ENCODE data around the gene PHKG2. TPM values are rescaled to one million over a fixed set of nuclear protein-coding genes. Genes with fewer than 3 reads are reported as not detected.

PHKG2 gene
- total and polyA plus RNA-seq, 10 donors = 28.5 to 51.6 (median 34.5) TPM

- H3K27me3 ChIP-seq (replicated peaks in 1 of 7) = no peaks in the 10 kb centered on the region
- H3K4me3 ChIP-seq = no peak overlapping the region
- peak; percentile 5 for DNase-seq
- intact Hi-C loops (cut with DNase I; ENCODE audit: low total_unique reads) = no loop called here
- H3K27ac ChIP-seq = peak overlapping the region in 1 of 8 donors; percentile 71
- 96 to 100% (median 97%) methylated on average over 4 of the region's 4 CpGs for WGBS, 5 donors
- no peak for TF ChIP-seq POLR2AphosphoS5 (IDR thresholded peaks at IDR 0.05)
- TF ChIP-seq CTCF (IDR thresholded peaks at IDR 0.05 in 8 of 11, conservative IDR thresholded peaks at IDR 0.05 in 3 of 11) = no peak
- no peak for TF ChIP-seq POLR2A (IDR thresholded peaks at IDR 0.05)
- no peaks in the 10 kb centered on the region for H3K9me3 ChIP-seq
- H3K4me1 ChIP-seq = peaks cover 6 to 47% (median 15%) of the 10 kb centered on the region in 6 donors
- H3K36me3 ChIP-seq = peaks cover 17 to 100% (median 100%) of the 10 kb centered on the region in 6 donors
These were observed 37.3 kb upstream of the PHKG2 start for GRCh38 chr16:30710971-30711370.

GRCh38 chr16:30711712-30712111 is 36.5 kb upstream of the PHKG2 start:
- WGBS, 5 donors = 71 to 100% (median 89%) methylated on average over 1 of the region's 1 CpG

GRCh38 chr16:30715750-30716445 is 32.3 kb upstream of the PHKG2 start:
- intact Hi-C loops (cut with DNase I; ENCODE audit: low total_unique reads) = no loop called here
- DNase-seq = peak; percentile 51
- WGBS, 5 donors = 81 to 85% (median 84%) methylated on average over 17 of the region's 17 CpGs
- no peaks in the 10 kb centered on the region for H3K27me3 ChIP-seq (replicated peaks in 1 of 7)
- H3K36me3 ChIP-seq = peaks cover 14 to 100% (median 99%) of the 10 kb centered on the region in 6 donors
- H3K4me1 ChIP-seq = peaks cover 6 to 45% (median 17%) of the 10 kb centered on the region in 6 donors
- TF ChIP-seq POLR2AphosphoS5 (IDR thresholded peaks at IDR 0.05) = no peak
- TF ChIP-seq POLR2A (IDR thresholded peaks at IDR 0.05) = no peak
- TF ChIP-seq CTCF (IDR thresholded peaks at IDR 0.05 in 8 of 11, conservative IDR thresholded peaks at IDR 0.05 in 3 of 11) = no peak
- peak overlapping the region; percentile 27 to 85 (median 71) for H3K27ac ChIP-seq
- H3K9me3 ChIP-seq = no peaks in the 10 kb centered on the region
- H3K4me3 ChIP-seq = no peak overlapping the region

More at GRCh38 chr16:30711712-30712111, 36.5 kb upstream of the PHKG2 start:
- Histone ChIP-seq H3K27ac (peak overlapping the region in 1 of 8 donors; percentile 71), H3K4me3 (no peak overlapping the region), H3K36me3 (peaks cover 17 to 100% (median 100%) of the 10 kb centered on the region in 6 donors), H3K4me1 (peaks cover 6 to 54% (median 17%) of the 10 kb centered on the region in 6 donors), H3K9me3 (no peaks in the 10 kb centered on the region), H3K27me3 (replicated peaks in 1 of 7) (no peaks in the 10 kb centered on the region)
- no peak for TF ChIP-seq POLR2A (IDR thresholded peaks at IDR 0.05)
- no peak for TF ChIP-seq POLR2AphosphoS5 (IDR thresholded peaks at IDR 0.05)
- TF ChIP-seq CTCF (IDR thresholded peaks at IDR 0.05 in 8 of 11, conservative IDR thresholded peaks at IDR 0.05 in 3 of 11) = no peak
- no peak for DNase-seq
- intact Hi-C loops (cut with DNase I; ENCODE audit: low total_unique reads) = no loop called here

GRCh38 chr16:30720086-30720485 is 28.1 kb upstream of the PHKG2 start:
- WGBS, 5 donors = 90 to 97% (median 94%) methylated on average over 11 of the region's 11 CpGs
- no peak for DNase-seq
- H3K9me3 ChIP-seq = no peaks in the 10 kb centered on the region
- no peaks in the 10 kb centered on the region for H3K27me3 ChIP-seq (replicated peaks in 1 of 7)
- H3K27ac ChIP-seq = no peak overlapping the region
- H3K36me3 ChIP-seq = peaks cover 9 to 100% (median 98%) of the 10 kb centered on the region in 6 donors
- no peak overlapping the region for H3K4me3 ChIP-seq
- H3K4me1 ChIP-seq = peaks cover 3 to 44% (median 24%) of the 10 kb centered on the region in 6 donors
- TF ChIP-seq POLR2AphosphoS5 (IDR thresholded peaks at IDR 0.05) (no peak), POLR2A (IDR thresholded peaks at IDR 0.05) (no peak), CTCF (IDR thresholded peaks at IDR 0.05 in 8 of 11, conservative IDR thresholded peaks at IDR 0.05 in 3 of 11) (no peak)
- intact Hi-C loops (cut with DNase I; ENCODE audit: low total_unique reads) = loop anchor here (10.0 kb wide), 1 partner anchor 55 kb away; no protein-coding TSS in a partner anchor

Data from spleen (tissue), 11 donors.